Hepatocyte (in vitro differentiated cells): ENCODE data around the gene EIPR1. TPM values are rescaled to one million over a fixed set of nuclear protein-coding genes. Genes with fewer than 3 reads are reported as not detected.

Experiments used
- DNase-seq: peaks from one replicate; pipeline ENCODE4 v3.0.0-alpha.2; 2016; ENCODE audit warnings: low spot score
- H2AFZ ChIP-seq: fragments of 200-600 bp; sonication (generic); 2 replicates; pipeline ENCODE4 v1.6.0; 2016; ENCODE audit warnings: antibody characterized with exemption, mild to moderate bottlenecking
- H3K27ac ChIP-seq: fragments of 200-600 bp; sonication (generic); 2 replicates; pipeline ENCODE4 v1.5.1; 2016; ENCODE audit warnings: mild to moderate bottlenecking
- H3K27me3 ChIP-seq: fragments of 200-600 bp; sonication (generic); 2 replicates; pipeline ENCODE4 v1.6.1; 2016
- H3K36me3 ChIP-seq: fragments of 200-600 bp; sonication (generic); replicated peaks from 2 replicates; pipeline ENCODE4 v1.5.1; 2016; ENCODE audit warnings: low read depth; ENCODE audit not compliant: insufficient read depth
- H3K4me1 ChIP-seq: fragments of 200-600 bp; sonication (generic); 2 replicates; pipeline ENCODE4 v1.5.1; 2016; ENCODE audit warnings: mild to moderate bottlenecking, moderate library complexity; ENCODE audit not compliant: insufficient read depth
- H3K4me2 ChIP-seq: fragments of 200-600 bp; sonication (generic); 2 replicates; pipeline ENCODE4 v1.6.0; 2016
- H3K4me3 ChIP-seq: fragments of 200-600 bp; sonication (generic); 2 replicates; pipeline ENCODE4 v1.5.1; 2016; ENCODE audit warnings: mild to moderate bottlenecking
- H3K79me2 ChIP-seq: fragments of 200-600 bp; sonication (generic); 2 replicates; pipeline ENCODE4 v1.6.0; 2017; ENCODE audit warnings: mild to moderate bottlenecking
- H3K9me2 ChIP-seq: fragments of 200-600 bp; sonication (generic); replicated peaks from 2 replicates; pipeline ENCODE4 v1.6.0; 2017; ENCODE audit warnings: mild to moderate bottlenecking; ENCODE audit not compliant: insufficient read depth
- H3K9me3 ChIP-seq: fragments of 200-600 bp; sonication (generic); 2 replicates; pipeline ENCODE4 v1.5.1; 2016; ENCODE audit warnings: low read depth, mild to moderate bottlenecking
- H4K20me1 ChIP-seq: fragments of 200-600 bp; sonication (generic); 2 replicates; pipeline ENCODE4 v1.6.0; 2016; ENCODE audit warnings: mild to moderate bottlenecking; ENCODE audit not compliant: insufficient read depth, poor library complexity, severe bottlenecking
- CTCF ChIP-seq: fragments of 200-600 bp; sonication (generic); IDR thresholded peaks from 2 replicates; pipeline ENCODE4 v1.5.1; 2016; ENCODE audit warnings: antibody characterized with exemption, mild to moderate bottlenecking; ENCODE audit not compliant: poor library complexity
- EZH2 ChIP-seq: fragments of 200-600 bp; sonication (generic); IDR thresholded peaks from 2 replicates; pipeline ENCODE4 v1.6.1; 2016; ENCODE audit warnings: antibody characterized with exemption, mild to moderate bottlenecking, borderline replicate concordance
- EZH2phosphoT487 ChIP-seq: fragments of 200-600 bp; sonication (generic); IDR thresholded peaks from one replicate; pipeline ENCODE4 v1.6.1; 2018; ENCODE audit warnings: antibody characterized with exemption, mild to moderate bottlenecking, low read depth, moderate library complexity; ENCODE audit not compliant: unreplicated experiment, severe bottlenecking
- WGBS: methylation state at CpG from one replicate; pipeline ENCODE4 v1.1.6; 2016; ENCODE audit warnings: low lambda C conversion rate; ENCODE audit errors: missing lambda C conversion rate; 5-methylcytosine and 5-hydroxymethylcytosine counted together
- polyA plus RNA-seq: library from polyadenylated mRNA; unstranded; fragments of >200 nt; fragmentation: Nextera tagmentation; extraction: Ambion mirVana; gene quantifications from 2 replicates; pipeline ENCODE4 v1.2.1, GENCODE V29; 2016
- total RNA-seq: library from RNA; depleted of rRNA; stranded (reverse); fragments of >200 nt; gene quantifications from 2 replicates; pipeline ENCODE4 v1.2.3, GENCODE V29; 2014

The EIPR1 gene
- total and polyA plus RNA-seq, 2 experiments from 2014 or later, result 27.4 to 42.3 TPM

GRCh38 chr2:3302751-3303582 is 74.7 kb downstream of the EIPR1 start:
- 70% methylated on average over 25 of the region's 25 CpGs for WGBS
- no peak for DNase-seq
- H3K4me3 ChIP-seq, result no peak overlapping the region
- H3K27ac ChIP-seq, result peak overlapping the region; percentile 15
- H3K4me2 ChIP-seq, result peak overlapping the region; percentile 71
- H4K20me1 ChIP-seq, result no peaks in the 10 kb centered on the region
- H3K9me3 ChIP-seq, result no peaks in the 10 kb centered on the region
- H3K9me2 ChIP-seq, result no peaks in the 10 kb centered on the region
- no peaks in the 10 kb centered on the region for H3K27me3 ChIP-seq
- H2AFZ ChIP-seq, result peak overlapping the region; percentile 13
- TF ChIP-seq EZH2 (no peak), EZH2phosphoT487 (no peak), CTCF (no peak)
- H3K79me2 ChIP-seq, result no peaks in the 10 kb centered on the region
- H3K36me3 ChIP-seq, result no peaks in the 10 kb centered on the region
- peaks cover 6% of the 10 kb centered on the region for H3K4me1 ChIP-seq

GRCh38 chr2:3302421-3302750 is 75.2 kb downstream of the EIPR1 start:
- Histone ChIP-seq H3K4me3 (no peak overlapping the region), H3K27me3 (no peaks in the 10 kb centered on the region), H4K20me1 (no peaks in the 10 kb centered on the region), H3K4me2 (no peak overlapping the region), H3K9me2 (no peaks in the 10 kb centered on the region), H3K27ac (no peak overlapping the region), H3K4me1 (peaks cover 6% of the 10 kb centered on the region), H3K9me3 (no peaks in the 10 kb centered on the region), H3K79me2 (no peaks in the 10 kb centered on the region), H3K36me3 (no peaks in the 10 kb centered on the region), H2AFZ (no peak overlapping the region)
- no peak for TF ChIP-seq CTCF
- no peak for TF ChIP-seq EZH2phosphoT487
- no peak for TF ChIP-seq EZH2
- DNase-seq, result no peak
- WGBS, result 97% methylated on average over 10 of the region's 10 CpGs

- no peaks in the 10 kb centered on the region for H3K9me2 ChIP-seq
- H3K27me3 ChIP-seq, result no peaks in the 10 kb centered on the region
- H3K4me1 ChIP-seq, result peaks cover 6% of the 10 kb centered on the region
- H3K4me2 ChIP-seq, result no peak overlapping the region
- TF ChIP-seq CTCF, result no peak
- H3K36me3 ChIP-seq, result no peaks in the 10 kb centered on the region
- H4K20me1 ChIP-seq, result no peaks in the 10 kb centered on the region
- no peak overlapping the region for H2AFZ ChIP-seq
- no peak overlapping the region for H3K27ac ChIP-seq
- no peak for DNase-seq
- WGBS, result 91% methylated on average over 6 of the region's 6 CpGs
- H3K9me3 ChIP-seq, result no peaks in the 10 kb centered on the region
- no peaks in the 10 kb centered on the region for H3K79me2 ChIP-seq
- H3K4me3 ChIP-seq, result no peak overlapping the region
Measured at GRCh38 chr2:3301001-3301400, 76.6 kb downstream of the EIPR1 start.
